Adrenal gland (tissue), 5 donors: ENCODE measurements around the gene ENPP6.

ENCODE experiments used
- CTCF ChIP-seq, 6 experiments: fragments of 450-650 bp in 4 of 6; fragments of 200-600 bp in 2 of 6; sonication (generic) in 1 of 6; IDR thresholded peaks; 1 replicate in 5 of 6; 2 replicates in 1 of 6; pipeline versions ENCODE4 v1.5.1 to v1.8.0; 2016 to 2021; ENCODE audit warnings: antibody characterized with exemption in 6 of 6, mild to moderate bottlenecking in 2 of 6, moderate library complexity in 1 of 6
- POLR2A ChIP-seq, 2 donors: fragments of 450-650 bp; IDR thresholded peaks; one replicate each; pipeline ENCODE4 v1.6.1; 2017; ENCODE audit warnings: antibody characterized with exemption in 2 of 2, mild to moderate bottlenecking in 2 of 2, moderate library complexity in 1 of 2
- donor health status: DM: no; HTN: no; CAD: no.

GRCh38 chr4:184259081-184259480, 41.4 kb upstream of the ENPP6 start:
- TF ChIP-seq CTCF (IDR thresholded peaks at IDR 0.05), result no peak
- TF ChIP-seq POLR2A (IDR thresholded peaks at IDR 0.05), result no peak
